NB4 (cell line): Measurements from ENCODE around the gene DGKG.

Source experiments
- MYC ChIP-seq: IDR thresholded peaks from 2 replicates; pipeline ENCODE4 v1.6.1; 2011; ENCODE audit warnings: low read depth, low read length
- POLR2A ChIP-seq: IDR thresholded peaks from 2 replicates; pipeline ENCODE4 v1.6.1; 2011; ENCODE audit warnings: mild to moderate bottlenecking; ENCODE audit not compliant: insufficient read length; ENCODE audit errors: extremely low read depth
- TF ChIP-seq, protein P1 (sequence below): IDR thresholded peaks from one replicate; pipeline ENCODE4 v1.5.1; 2012; ENCODE audit warnings: low read depth, low read length
- TF ChIP-seq, protein P2 (sequence below): IDR thresholded peaks from 2 replicates; pipeline ENCODE4 v1.6.1; 2011; ENCODE audit warnings: low read depth, low read length

DNA sequence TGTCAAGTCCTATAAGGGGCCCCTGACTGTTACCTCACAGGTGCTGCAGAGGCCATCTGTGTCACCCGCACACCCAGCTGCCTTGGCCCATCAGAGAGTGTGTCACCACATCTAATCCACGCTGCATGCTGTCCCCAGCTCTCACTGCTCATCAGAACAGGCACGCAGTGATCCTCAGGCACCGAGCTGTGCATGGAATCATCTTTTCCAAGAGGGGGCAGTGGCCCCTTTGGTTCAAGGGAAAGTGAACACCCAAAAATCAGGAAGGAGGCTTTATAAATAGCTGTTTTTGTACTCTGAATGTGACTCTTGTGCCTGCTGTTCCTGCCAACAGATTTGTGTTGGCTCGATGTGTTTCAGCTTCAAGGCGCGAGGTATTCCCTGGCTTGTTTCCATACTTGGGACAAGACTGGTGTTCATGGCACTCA, 142.8 kb downstream of the DGKG start:
- TF ChIP-seq, protein P1, sequence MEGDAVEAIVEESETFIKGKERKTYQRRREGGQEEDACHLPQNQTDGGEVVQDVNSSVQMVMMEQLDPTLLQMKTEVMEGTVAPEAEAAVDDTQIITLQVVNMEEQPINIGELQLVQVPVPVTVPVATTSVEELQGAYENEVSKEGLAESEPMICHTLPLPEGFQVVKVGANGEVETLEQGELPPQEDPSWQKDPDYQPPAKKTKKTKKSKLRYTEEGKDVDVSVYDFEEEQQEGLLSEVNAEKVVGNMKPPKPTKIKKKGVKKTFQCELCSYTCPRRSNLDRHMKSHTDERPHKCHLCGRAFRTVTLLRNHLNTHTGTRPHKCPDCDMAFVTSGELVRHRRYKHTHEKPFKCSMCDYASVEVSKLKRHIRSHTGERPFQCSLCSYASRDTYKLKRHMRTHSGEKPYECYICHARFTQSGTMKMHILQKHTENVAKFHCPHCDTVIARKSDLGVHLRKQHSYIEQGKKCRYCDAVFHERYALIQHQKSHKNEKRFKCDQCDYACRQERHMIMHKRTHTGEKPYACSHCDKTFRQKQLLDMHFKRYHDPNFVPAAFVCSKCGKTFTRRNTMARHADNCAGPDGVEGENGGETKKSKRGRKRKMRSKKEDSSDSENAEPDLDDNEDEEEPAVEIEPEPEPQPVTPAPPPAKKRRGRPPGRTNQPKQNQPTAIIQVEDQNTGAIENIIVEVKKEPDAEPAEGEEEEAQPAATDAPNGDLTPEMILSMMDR: no peak
- TF ChIP-seq POLR2A (no peak), MYC (no peak)
- TF ChIP-seq, protein P2, sequence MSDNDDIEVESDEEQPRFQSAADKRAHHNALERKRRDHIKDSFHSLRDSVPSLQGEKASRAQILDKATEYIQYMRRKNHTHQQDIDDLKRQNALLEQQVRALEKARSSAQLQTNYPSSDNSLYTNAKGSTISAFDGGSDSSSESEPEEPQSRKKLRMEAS: no peak
